ENCODE measurements around the gene SHISA9. TPM values are rescaled to one million over a fixed set of nuclear protein-coding genes. Genes with fewer than 3 reads are reported as not detected.

SHISA9 gene
- total RNA-seq, 1 experiment from 2014 or later, result not detected

DNA sequence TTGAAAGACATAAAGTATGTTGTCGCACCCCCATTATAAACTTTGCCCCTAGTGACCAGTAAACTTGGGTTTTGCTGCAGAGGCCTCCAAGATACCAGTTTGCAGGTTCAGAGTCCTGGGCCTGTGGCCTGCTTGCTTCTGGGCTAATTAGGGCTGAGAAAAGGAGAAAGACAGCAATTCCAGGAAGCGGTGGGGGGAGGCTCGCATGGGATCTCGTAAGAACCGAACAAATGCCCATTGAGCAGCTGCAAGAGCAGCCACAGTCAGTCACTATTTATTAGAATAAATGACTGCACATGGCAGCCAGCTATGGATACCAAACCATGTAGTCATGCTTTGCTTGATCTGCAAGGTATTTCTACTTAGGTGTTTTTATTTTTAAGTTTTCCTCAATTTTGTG lies 4.9 kb downstream of the SHISA9 start:
- Histone ChIP-seq H3K4me3 (replicated peaks in 1 of 2; ENCODE audit: low read depth in 1 of 2, low read length in 2 of 2) (no peak overlapping the region), H3K9me3 (ENCODE audit: control insufficient read depth in 1 of 2, insufficient read depth in 1 of 2, low read depth in 1 of 2, low read length in 2 of 2) (no peaks in the 10 kb centered on the region), H3K9me2 (ENCODE audit: insufficient read depth) (no peaks in the 10 kb centered on the region), H2AFZ (ENCODE audit: low read depth, low read length, poor library complexity, severe bottlenecking) (no peak overlapping the region), H3K9ac (ENCODE audit: low read length) (no peak overlapping the region), H3K27ac (ENCODE audit: low read depth, low read length) (no peak overlapping the region), H3K4me2 (ENCODE audit: low read length) (no peak overlapping the region), H3K4me1 (ENCODE audit: control insufficient read depth in 1 of 2, insufficient read depth in 2 of 2, low read length in 2 of 2) (no peaks in the 10 kb centered on the region), H3K36me3 (ENCODE audit: control insufficient read depth in 1 of 2, insufficient read depth in 2 of 2, low read length in 2 of 2) (no peaks in the 10 kb centered on the region), H3K27me3 (ENCODE audit: insufficient read depth, low read length) (0 out of 2 replicates have a peak, but pooled peaks cover 13% of the 10 kb centered on the region), H3K79me2 (ENCODE audit: insufficient read depth, low read length) (no peaks in the 10 kb centered on the region), H4K20me1 (ENCODE audit: insufficient read depth) (no peaks in the 10 kb centered on the region)
- ChIA-PET RAD21 (ENCODE audit: low non-redundant PET in 1 of 2, low total read pairs in 2 of 2, uncharacterized antibody in 2 of 2, unreplicated experiment in 2 of 2) (no interaction called here), CTCF (no interaction called here), POLR2A (no interaction called here)
- DNase-seq (ENCODE audit: low read depth, low spot score), result no peak
- BruUV-seq (replicated peaks), result no TSS peak
- intact Hi-C loops (cut with micrococcal nuclease), result loop anchor here (5.0 kb wide), 1 partner anchor 334 kb away; no protein-coding TSS in a partner anchor
- no peak for ATAC-seq
- no peak for TF ChIP-seq ZNF274 (IDR thresholded peaks at IDR 0.05; ENCODE audit: low read depth, low read length)
- TF ChIP-seq FOSL1 (IDR thresholded peaks at IDR 0.05; ENCODE audit: low read depth), result no peak
- no peak for TF ChIP-seq JUND (IDR thresholded peaks at IDR 0.05)
- TF ChIP-seq POLR2AphosphoS5 (IDR thresholded peaks at IDR 0.05; ENCODE audit: low read depth, low read length), result no peak
- TF ChIP-seq REST (IDR thresholded peaks at IDR 0.05; ENCODE audit: low read depth), result no peak
- no peak for TF ChIP-seq SP1 (IDR thresholded peaks at IDR 0.05; ENCODE audit: low read depth)
- TF ChIP-seq, protein P1, sequence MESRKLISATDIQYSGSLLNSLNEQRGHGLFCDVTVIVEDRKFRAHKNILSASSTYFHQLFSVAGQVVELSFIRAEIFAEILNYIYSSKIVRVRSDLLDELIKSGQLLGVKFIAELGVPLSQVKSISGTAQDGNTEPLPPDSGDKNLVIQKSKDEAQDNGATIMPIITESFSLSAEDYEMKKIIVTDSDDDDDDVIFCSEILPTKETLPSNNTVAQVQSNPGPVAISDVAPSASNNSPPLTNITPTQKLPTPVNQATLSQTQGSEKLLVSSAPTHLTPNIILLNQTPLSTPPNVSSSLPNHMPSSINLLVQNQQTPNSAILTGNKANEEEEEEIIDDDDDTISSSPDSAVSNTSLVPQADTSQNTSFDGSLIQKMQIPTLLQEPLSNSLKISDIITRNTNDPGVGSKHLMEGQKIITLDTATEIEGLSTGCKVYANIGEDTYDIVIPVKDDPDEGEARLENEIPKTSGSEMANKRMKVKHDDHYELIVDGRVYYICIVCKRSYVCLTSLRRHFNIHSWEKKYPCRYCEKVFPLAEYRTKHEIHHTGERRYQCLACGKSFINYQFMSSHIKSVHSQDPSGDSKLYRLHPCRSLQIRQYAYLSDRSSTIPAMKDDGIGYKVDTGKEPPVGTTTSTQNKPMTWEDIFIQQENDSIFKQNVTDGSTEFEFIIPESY (IDR thresholded peaks at IDR 0.05; ENCODE audit: extremely low read depth, insufficient replicate concordance, low read length), result no peak
- no peak for TF ChIP-seq YY1 (IDR thresholded peaks at IDR 0.05; ENCODE audit: extremely low read depth, insufficient replicate concordance, low read depth, low read length)
- TF ChIP-seq ATF3 (IDR thresholded peaks at IDR 0.05), result no peak
